NCI-H524 (cell line): ENCODE results near the gene GMEB2.
"Not testable (repeated sequence)": the region's sequence is repeated elsewhere in the genome, so short reads cannot be mapped to it uniquely, and the experiment has no call there.

Experiments used
- DNase-seq, 2 experiments: peaks; one replicate each; lab custom pipeline; 2025; lab: John Stamatoyannopoulos, UW

The GMEB2 gene

DNA sequence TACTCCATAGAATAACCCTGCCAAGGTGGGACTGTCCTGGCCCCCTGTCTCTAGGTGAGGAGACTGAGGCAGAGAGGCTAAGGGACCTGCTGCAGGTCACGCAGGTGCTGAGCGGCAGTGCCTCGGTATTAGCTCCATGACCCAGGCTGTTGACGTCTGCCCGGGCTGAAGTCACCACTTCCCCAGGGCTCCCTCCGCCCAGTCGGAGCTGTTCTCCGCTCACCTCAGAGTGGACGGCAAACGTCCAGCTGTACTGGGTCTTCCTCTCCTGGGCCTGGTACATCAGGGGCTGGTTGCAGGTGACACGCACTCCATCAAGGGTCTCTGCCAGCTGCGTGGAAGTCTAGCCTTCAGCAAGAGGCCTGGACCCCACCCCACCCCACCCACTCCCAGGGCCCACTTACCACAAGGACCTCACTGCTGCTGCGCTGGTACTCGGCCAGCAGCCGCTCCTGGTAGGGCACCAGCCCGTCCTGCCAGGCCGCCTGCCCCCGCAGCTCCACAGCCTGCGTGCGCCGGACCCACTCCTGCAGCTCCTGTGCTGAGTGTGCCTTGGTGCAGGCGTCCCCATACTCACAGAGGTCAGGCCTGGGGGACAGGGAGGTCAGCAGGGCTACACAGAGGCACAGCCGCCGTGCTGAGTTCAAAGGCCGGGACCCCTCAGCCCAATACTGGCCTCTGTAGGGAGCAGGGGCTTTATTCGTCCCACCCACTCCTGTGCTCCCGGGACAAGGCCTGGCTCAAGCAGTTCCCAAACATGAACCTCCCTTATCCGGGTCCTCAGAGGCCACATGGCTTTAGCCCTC is 56.4 kb downstream of the GMEB2 start:
- no peak for DNase-seq

DNA sequence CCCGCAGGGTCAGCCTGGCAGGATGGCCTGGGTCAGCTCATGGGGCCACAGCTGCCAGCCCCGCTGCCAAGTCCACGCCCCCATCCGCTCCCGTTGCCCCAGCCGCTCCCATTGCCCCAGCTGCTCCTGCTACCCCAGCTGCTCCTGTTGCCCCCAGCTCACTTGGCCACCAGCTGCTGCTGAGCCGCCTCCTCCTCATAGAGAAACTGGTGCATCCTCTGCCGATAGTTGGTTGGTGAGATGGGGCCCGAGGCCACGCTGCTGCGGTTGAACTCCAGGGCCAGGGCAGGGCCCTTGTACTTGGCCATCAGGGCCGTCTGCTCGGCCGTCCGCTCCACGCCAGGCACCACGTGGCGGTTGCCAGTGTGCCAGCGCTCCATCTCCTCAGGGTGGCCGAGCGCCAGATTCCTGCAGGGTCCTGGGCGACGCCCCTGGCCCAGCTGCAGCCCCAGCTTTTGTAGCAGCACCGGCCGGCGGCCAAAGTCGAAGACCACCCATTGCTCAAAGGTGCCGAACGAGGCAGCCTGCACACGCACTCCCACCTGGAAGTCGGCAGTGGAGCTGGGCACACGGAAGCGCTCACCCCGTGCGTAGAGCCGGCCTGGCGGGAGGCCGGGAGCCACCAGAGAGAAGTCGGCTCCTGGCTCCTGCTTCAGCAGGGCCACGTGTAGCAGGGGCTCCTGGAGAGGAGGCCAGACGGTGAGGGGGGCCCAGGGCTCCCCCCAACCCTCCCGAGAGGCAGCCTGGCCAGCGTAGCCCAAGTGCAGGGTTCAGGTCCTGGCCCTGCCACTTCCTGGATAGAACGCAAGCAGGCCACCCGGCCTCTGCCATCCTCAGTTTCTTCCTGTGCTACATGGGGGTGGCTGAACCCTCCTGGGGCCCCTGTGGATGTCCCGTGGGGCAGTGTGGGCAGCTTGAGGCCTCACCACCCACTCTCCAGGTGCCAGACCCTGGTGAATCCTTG is 57.6 kb downstream of the GMEB2 start:
- DNase-seq = peak in 1 of 2 experiments; percentile 40

DNA sequence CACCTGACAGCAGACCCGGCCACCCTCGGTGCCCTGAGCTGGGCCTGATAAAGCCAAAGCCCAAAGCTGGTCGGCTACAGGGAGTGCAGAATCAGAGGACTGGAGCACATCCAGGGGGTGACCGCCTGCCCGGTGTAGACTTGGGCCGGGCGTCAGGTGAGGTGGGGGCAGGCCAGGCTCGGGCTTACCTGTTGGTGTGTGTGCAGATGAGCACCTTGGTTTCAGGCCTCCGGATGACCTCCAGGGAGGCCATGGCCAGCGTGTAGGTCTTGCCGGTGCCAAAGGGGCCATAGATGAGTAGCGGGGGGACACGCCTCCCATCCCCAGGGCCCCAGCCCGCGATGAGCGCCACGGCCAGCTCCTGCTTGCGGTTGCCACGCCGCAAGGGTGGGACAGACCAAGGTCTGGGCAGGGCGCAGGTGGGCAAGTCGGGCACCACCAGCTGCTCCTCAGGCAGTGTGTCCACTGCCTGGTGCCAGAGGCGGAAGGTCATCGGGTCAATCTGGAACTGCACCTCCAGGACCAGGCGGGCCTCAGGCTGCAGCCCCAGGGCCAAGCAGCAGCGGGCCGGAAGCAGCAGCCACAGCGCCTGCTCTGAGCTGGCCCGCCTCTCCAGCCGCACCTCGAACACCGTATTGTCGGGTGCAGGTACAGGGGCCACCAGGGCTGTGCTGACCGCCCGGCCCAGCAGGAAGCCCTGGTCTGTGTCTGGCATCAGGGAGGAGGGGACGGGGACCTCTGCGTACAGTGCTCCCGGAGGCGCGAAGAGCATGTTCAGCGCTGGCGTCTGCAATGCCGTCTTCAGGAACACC is 58.5 kb downstream of the GMEB2 start:
- no peak for DNase-seq

DNA sequence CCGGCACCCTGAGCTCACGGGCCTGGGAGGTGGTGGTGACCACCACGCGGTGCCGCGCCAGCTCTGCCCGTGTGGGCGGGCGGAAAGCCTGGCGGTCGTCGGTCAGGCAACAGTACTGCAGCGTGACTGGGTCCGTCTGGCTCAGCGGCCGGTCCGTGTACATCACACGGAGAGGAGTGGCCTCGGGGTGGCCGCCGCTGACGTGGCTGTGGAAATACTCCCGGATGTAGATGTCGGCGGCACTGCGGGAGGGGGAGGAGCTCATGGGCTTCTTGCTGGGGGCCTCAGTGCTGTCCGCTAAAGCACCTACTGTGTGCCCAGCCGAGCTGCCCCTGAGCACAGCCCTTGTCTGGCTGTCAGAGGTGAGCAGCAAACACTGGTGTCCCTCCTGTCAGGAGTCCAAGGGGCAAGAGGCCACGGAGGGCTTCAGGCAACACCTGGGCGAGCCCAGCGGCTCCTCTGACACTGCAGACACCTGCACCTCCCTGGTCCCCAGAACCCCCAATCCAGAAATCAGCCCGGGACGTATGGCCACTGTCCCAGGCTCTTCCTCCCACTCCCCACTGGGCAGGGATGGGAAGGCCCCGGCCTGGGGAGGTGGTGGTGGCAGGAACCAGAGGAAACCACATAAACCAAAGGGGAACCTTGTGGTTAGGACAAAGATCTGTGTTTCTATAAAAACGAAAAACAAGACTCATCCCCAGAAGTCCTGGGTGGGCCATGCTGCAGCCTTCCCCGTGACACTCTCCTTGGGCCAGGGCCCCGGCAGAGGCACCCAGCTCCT is 59.3 kb downstream of the GMEB2 start:
- no peak for DNase-seq

DNA sequence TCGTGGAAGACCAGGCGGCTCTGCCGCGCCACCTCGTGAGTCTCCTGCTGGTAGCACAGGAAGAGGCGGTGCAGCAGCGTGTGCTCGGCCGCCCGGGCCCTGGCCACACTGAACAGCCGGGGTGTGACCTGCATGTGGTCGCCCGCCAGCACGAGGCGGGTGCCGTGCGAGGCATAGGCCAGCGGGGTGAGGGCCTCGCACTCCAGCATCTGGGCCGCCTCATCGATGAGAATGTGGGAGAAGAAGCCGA is 59.8 kb downstream of the GMEB2 start:
- no peak for DNase-seq

DNA sequence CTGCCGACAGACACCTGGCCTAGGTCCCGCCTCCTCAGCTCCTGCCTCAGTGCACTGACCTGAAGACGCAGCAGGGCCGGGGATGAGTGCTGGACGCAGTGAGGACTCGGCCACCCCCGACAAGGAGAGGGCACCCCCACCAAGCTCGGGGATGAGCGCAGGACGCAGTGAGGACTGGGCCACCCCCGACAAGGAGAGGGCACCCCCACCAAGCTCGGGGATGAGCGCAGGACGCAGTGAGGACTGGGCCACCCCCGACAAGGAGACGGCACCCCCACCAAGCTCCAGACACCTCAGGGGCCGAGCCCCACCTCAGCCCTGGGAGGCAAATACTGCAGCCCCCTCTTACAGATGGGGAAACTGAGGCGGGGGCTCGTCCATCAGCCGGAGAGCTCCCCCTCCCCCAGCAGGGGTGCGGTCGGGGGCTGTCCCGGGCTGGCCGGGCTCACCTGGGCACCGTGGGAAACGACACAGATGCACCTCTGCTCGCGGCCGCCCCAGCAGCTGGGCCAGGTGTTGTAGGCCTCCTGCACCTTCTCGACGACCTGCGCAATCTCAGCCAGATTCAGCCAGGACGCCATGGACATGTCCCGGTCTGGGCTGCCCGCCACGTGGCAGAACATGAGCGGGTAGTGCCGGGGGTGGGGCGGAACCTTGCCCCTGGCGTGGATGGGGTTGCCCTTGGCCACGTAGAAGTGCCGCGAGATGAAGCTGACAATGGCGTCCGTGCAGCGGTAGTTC is 60.3 kb downstream of the GMEB2 start:
- DNase-seq = no peak

DNA sequence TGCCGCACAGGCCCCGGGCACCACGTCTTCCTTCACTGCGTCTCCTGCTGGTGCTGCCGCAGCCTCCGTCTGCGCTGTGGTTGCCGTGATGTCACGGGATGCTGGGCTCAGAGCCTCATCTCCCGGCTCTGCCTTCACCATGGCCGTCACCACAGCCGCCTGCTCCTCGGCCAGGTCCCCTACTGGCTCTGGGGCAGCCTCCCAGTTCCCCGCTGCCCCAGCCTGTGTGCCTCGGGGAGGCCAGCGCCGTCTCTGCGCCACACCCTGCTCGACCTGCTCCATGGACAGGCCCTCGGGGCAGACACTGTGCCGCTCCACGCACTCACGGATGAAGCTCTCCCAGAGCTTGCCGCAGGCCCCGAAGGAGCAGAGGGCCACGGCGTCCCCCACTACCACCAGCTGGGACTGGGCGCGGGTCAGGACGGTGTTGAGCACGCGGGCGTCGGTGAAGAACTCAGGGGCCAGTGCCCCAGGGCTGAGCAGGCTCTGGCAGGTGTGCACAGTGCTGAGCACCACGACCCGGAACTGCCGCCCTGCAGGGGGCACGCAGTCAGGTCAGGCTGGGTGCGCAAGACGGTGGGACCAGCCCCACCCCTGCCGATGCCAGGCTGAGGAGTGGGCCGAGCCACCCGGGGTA is 61.1 kb downstream of the GMEB2 start:
- no peak for DNase-seq

DNA sequence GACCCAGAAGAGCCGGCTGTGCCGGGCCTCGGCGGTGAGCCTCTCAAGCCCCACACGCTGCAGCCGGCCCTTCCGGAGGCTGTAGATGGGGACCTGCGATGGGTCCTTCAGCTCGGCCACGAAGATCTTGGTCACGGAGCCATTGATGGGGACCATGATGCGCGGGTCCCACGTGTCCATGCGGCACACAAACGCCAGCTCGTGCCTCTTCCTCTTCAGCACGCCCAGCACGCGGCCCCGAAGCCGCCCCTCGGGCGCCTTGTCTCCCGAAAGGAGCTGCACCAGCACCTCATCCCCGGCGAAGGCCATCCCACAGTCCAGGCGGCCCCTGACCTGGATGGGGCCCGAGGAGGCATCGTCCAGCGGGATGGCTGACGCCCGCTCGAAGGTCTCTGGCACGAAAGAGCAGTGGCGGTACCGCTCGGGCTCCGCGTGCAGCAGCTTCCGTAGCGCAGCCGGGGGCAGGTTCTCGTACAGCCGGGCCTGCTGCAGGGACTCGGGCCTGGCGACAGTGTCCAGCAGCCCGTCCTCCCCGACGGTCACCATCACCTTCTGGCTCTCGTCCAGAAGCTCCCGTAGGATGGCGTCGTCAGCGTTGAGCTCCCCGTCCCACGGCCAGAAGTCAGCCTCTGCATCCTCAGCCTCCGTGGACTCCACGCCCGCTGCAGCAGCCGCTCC is 61.7 kb downstream of the GMEB2 start:
- no peak for DNase-seq

DNA sequence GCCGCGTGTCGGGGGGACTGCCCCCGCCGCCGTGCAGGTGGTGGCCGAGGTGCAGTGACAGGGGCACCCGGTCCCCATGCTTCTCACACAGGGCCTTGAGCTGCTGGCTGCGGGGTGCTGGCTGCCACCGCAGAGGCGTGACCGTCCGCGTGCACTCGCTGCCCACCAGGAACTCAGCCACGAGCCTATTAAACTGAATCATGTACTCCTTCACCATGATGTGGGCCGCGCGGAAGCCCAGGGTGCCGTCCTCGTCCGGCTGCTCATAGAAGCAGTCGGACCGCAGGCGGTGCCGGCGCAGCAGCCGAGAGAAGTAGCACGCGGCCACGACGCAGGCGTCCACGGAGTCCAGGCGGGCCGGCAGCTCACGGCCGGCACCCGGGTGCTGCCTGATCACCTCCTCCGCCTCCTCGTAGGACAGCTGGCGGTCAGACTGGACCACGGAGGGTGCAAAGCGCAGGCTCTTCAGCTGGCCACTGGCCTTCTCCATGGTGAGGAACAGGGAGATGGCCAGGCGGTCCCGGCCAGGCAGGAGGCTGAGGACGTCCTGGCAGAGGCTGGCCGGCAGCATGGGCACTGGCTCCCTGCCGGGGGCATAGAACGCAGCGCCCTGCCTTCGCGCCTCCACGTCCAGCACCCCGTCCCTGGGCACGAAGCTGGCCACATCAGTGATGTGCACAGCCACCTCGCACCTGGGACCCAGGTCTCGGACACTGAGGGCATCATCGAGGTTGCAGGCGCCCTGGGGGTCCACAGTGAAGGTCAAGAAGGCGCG is 62.7 kb downstream of the GMEB2 start:
- DNase-seq = no peak

DNA sequence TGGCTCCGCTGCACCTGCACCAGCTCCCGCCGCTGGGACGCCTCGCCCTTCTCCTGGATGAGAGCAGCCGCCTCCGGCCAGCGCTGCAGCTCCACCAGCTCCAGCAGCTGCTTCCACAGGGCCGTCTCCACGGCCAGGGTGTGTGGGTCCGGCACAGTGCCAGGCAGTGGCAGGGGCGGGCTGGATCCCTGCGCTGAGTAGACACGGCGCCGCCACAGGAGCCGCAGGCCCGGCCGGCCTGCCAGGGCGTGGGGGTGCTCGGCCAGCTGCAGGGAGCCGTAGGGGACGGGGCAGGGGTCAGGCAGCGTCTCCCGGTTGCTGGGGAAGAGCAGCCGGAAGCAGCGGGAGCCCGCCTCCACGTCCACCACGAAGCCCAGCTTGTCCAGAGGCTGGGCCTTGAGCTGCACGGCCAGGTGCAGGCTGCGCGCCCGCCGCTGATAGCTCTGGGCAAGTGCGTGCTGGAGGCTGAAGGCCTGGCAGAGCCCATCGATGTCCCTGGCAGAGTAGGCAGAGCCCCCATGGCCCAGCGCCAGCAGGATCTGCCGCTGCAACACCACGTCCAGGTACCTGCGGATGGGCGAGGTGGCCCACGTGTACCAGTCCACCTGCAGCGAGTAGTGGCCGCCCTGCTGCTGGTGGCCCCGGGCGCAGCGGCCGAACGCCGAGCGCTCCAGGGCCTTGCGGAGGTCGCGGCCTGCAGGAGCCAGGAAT is 63.5 kb downstream of the GMEB2 start:
- DNase-seq = no peak

DNA sequence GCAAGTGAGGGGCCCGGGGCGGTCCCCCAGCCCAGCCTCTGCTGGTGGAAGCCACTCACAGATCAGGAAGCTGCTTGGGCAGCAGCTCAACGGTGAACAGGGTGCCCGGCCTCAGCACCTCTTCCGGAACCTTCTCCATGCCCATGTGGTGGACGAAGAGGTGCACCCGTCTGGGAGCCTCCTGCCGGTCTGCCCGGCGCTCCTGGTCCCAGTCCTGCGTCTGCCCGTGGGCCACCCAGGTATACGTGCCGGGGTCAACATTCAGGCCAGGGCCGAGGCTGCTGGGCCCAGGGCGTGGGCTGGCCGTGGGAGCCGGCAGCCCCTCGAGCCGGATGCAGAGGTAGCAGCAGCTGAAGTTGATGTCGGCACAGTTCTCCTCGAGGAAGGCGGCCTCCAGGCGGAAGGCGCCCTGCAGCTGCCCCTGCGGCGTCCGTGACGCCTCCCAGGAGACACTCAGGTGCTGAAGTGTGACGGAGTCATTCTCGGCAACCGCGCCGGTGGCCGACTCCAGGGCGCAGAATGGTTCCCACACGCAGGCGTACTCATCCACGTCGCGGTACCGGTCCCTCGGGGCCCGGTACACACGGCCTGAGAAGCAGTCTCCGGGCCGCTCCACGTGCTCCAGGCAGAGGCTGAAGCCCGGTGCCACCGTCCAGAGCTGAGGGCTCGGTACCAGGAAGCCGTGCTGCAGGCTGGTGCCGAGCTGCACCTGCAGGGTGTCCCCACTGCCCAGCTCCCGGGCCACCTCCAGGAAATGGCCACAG is 64.3 kb downstream of the GMEB2 start:
- DNase-seq = no peak

DNA sequence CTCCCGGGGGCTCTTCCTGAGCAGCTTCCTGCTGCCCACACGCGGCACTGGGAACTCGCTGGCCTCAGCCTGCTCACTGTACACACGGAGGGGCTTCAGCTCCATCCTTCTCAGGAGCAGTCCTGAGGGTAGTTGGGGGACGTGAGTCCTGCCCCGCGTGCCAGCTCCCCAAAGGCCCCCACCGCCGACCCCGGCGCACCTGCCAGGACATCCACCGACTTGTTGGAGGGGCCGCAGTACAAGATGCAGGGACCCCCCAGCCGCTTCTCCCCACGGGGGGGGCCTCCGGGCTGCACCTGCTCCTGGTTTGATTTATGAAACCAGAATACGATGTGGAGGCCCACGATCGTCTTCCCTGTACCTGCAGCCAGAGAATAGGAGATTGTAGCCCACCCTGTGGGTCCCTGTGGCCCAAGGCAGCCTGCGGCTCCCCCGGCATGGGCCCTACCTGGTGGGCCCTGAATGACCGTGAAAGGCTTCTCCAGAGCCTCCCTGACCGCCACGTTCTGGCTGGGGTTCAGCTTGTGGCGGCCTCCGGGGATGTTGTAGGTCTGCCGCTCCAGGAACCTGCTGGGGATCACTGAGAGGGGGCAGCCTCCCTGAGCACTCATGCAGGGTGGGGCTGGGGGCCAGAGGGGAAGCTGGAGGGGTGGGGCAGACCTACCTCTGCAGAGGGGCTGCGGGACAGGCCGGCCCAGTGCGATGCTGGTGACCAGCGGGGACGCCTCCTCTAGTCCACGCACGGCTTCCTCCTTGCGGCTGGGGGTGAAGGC is 65.1 kb downstream of the GMEB2 start:
- DNase-seq = no peak

DNA sequence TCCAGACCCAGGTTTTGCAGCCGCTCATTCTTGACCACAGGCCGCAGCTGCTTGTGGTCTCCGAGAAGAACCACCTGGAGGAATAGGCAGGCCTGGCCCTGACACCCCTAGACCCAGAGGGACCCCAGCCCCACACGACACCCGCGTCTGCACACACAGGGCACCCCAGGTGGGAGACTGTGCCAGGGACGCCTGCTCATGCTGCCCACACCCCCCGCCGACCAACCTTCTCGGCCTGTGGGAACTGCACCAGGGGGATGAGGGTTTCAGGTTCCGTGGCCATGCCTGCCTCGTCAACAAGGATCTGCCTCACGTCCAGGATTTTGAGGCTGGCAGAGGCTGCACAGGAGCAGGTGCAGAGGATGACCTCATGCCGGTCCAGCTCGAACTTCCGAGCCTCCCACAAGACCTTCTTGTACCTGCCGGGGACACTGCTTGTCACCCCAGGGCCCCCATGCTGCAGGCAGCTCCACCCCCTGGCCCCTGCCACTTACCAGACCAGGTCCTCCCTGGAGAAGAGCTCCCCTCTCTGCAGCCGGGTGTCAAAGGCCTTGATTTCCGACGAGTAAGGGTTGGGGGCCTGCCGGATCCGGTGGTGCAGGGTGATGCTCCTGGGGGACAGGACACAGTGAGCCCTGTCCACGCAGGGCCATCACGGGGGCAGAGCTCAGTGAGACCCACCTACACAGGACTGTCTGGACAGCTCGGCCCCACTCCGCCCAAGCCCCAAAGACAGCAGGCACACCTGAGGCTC is 65.9 kb downstream of the GMEB2 start:
- no peak for DNase-seq

DNA sequence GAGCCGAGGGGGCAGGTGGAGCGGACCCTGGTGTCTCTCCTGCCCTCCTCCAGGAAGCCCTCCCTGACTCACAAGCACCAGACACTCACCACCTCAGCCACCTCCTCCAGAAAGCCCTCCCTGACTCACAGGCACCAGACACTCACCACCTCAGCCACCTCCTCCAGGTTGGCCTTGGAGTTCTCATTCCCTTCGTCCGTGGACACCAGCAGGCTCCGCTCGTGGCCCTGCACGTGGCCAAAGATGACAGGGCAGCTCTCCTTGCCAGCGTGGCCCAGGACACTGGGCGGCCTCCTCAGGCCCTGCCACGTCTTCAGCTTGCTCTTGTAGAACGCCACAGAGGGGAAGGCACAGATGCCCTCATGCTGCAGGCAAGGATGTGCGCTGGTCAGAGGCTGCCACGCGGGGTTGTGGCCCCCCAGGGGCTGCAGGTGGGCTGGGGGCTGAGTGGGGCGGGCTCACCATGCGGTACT is 66.5 kb downstream of the GMEB2 start:
- DNase-seq = no peak

DNA sequence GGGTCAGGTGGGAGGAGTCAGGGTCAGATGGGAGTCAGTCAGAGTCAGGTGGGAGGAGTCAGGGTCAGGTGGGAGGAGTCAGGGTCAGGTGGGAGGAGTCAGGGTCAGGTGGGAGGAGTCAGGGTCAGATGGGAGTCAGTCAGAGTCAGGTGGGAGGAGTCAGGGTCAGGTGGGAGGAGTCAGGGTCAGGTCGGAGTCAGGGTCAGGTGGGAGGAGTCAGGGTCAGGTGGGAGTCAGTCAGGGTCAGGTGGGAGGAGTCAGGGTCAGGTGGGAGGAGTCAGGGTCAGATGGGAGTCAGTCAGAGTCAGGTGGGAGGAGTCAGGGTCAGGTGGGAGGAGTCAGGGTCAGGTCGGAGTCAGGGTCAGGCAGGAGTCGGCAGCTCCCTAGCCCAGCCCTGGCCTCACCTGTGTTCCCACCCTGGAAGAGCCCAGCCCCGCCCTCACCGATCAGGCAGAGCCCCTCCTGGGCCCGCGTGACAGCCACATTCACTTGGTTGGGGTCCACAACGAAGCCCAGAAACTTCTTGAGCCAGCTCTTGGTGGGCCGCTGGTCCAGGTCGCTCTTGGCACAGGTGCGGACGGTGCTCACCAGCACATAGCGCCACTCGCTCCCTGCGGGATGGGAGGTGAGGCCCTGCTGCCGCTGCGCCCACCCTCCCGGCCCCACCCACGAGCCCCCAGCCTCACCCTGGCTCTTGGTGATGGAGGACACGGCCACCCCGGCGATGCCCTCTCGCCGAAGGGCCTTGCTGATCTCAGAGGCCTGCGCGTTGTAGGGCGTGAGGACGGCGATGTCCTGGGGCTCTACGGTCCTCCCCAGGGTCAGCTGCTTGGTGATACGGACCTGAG is 67.2 kb downstream of the GMEB2 start:
- DNase-seq = not testable (repeated sequence)
